Common myeloid progenitor, CD34-positive (primary cell): ENCODE data around the gene TTC28.

Source experiments
- CTCF ChIA-PET: fragments of 350-600 bp; sonication (Branson Sonifier 250); formaldehyde crosslinking; loops from one replicate; lab custom pipeline; 2021; ENCODE audit warnings: antibody characterized with exemption; lab: Charles Lee
- POLR2A ChIA-PET: fragments of 350-600 bp; sonication (Branson Sonifier 250); formaldehyde crosslinking; loops from one replicate; lab custom pipeline; 2021; ENCODE audit warnings: antibody characterized with exemption; lab: Charles Lee
- DNase-seq, 3 donors: peaks; one replicate each; pipeline versions ENCODE4 v3.0.0 to v3.0.0-alpha.2; 2013
- H3K27ac ChIP-seq, 2 experiments: 1 replicate in 1 of 2; 2 replicates in 1 of 2; pipeline ENCODE4 v1.7.0; 2013; ENCODE audit warnings: inconsistent platforms in 2 of 2, low read length in 2 of 2, mild to moderate bottlenecking in 2 of 2, low read depth in 1 of 2, moderate library complexity in 1 of 2; ENCODE audit not compliant: severe bottlenecking in 2 of 2, insufficient read depth in 1 of 2, poor library complexity in 1 of 2
- H3K27me3 ChIP-seq, 5 experiments: replicated peaks in 2 of 5; 1 replicate in 3 of 5; 2 replicates in 2 of 5; pipeline versions ENCODE4 v1.6.1 to v1.7.0; 2013; ENCODE audit warnings: low read length in 4 of 5, mild to moderate bottlenecking in 2 of 5, moderate library complexity in 2 of 5, inconsistent platforms in 1 of 5; ENCODE audit not compliant: insufficient read depth in 5 of 5, control insufficient read depth in 4 of 5
- H3K36me3 ChIP-seq, 4 experiments: 1 replicate in 2 of 4; 2 replicates in 2 of 4; pipeline versions ENCODE4 v1.6.1 to v1.7.0; 2013; ENCODE audit warnings: low read length in 3 of 4, control low read depth in 1 of 4, mild to moderate bottlenecking in 1 of 4; ENCODE audit not compliant: control insufficient read depth in 4 of 4, insufficient read depth in 4 of 4
- H3K4me1 ChIP-seq, 4 experiments: 1 replicate in 3 of 4; 2 replicates in 1 of 4; pipeline versions ENCODE4 v1.6.1 to v1.7.1; 2013; ENCODE audit warnings: low read length in 3 of 4, mild to moderate bottlenecking in 3 of 4, control low read depth in 1 of 4, inconsistent platforms in 1 of 4, moderate library complexity in 1 of 4; ENCODE audit not compliant: control insufficient read depth in 4 of 4, insufficient read depth in 4 of 4; ENCODE audit errors: control extremely low read depth in 1 of 4
- H3K4me3 ChIP-seq, 7 experiments: 1 replicate in 4 of 7; 2 replicates in 3 of 7; pipeline versions ENCODE4 v1.5.1 to v1.7.0; 2013; ENCODE audit warnings: mild to moderate bottlenecking in 7 of 7, low read length in 6 of 7, moderate library complexity in 6 of 7, inconsistent platforms in 2 of 7, low read depth in 2 of 7, control low read depth in 1 of 7; ENCODE audit not compliant: insufficient read depth in 4 of 7, control insufficient read depth in 1 of 7; ENCODE audit errors: extremely low read depth in 1 of 7
- H3K9me3 ChIP-seq, 5 experiments: 1 replicate in 4 of 5; 2 replicates in 1 of 5; pipeline versions ENCODE4 v1.6.1 to v1.7.1; 2013; ENCODE audit warnings: low read length in 4 of 5, mild to moderate bottlenecking in 2 of 5, inconsistent platforms in 1 of 5, low read depth in 1 of 5, moderate library complexity in 1 of 5; ENCODE audit not compliant: control insufficient read depth in 4 of 5, insufficient read depth in 2 of 5; ENCODE audit errors: control extremely low read depth in 1 of 5
- WGBS: methylation state at CpG from one replicate; pipeline ENCODE4 v1.1.5; 2013; ENCODE audit not compliant: insufficient coverage; 5-methylcytosine and 5-hydroxymethylcytosine counted together

The TTC28 gene

DNA sequence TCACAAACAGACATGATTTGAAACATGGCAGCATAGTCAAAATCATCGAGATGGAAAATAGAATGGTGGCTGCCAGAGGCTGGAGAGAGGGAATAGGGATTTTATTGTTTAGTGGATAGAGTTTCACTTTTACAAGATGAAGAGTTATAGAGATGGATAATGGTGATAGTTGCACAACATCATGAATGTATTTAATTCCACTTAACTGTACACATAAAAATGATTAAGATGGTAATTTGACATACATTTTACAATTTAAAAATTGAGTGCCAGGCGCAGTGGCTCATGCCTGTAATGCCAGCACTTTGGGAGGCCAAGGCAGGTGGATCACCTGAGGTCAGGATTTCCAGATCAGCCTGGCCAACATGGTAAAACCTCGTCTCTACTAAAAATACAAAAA, 21.2 kb downstream of the TTC28 start:
- DNase-seq = no peak
- H3K4me3 ChIP-seq = no peak overlapping the region
- H3K9me3 ChIP-seq = peaks cover 0 to 1% (median 0%) of the 10 kb centered on the region in 5 experiments
- H3K4me1 ChIP-seq = no peaks in the 10 kb centered on the region
- peaks cover 0 to 5% (median 0%) of the 10 kb centered on the region in 5 experiments for H3K27me3 ChIP-seq
- ChIA-PET POLR2A (no interaction called here), CTCF (no interaction called here)
- H3K36me3 ChIP-seq = no peaks in the 10 kb centered on the region
- WGBS = 100% methylated on average over 3 of the region's 3 CpGs
- H3K27ac ChIP-seq = no peak overlapping the region

DNA sequence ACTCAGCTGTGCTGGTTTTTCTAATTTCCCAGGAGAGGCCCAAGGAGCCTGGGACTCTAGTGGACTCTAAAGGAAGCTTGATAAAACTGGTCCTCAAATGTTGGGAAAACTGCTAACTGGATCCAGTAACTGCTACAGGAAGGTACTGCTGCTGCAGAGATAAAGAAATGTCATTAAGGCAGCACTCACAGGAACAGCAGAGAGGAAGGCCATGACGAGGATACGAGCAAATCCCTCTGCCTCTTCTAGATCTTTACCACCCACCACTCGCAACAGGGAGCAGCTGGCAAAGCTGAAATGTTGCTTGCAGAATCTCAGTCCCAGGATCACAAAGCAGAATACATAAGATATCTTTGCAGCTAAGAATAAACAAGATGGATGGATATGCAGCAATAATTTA, 23.5 kb downstream of the TTC28 start:
- ChIA-PET POLR2A (no interaction called here), CTCF (no interaction called here)
- no peaks in the 10 kb centered on the region for H3K36me3 ChIP-seq
- H3K4me1 ChIP-seq = no peaks in the 10 kb centered on the region
- peaks cover 0 to 5% (median 0%) of the 10 kb centered on the region in 5 experiments for H3K27me3 ChIP-seq
- 42% methylated on average over 2 of the region's 3 CpGs for WGBS
- no peak for DNase-seq
- H3K4me3 ChIP-seq = no peak overlapping the region
- peaks cover 0 to 13% (median 2%) of the 10 kb centered on the region in 5 experiments for H3K9me3 ChIP-seq
- no peak overlapping the region for H3K27ac ChIP-seq

DNA sequence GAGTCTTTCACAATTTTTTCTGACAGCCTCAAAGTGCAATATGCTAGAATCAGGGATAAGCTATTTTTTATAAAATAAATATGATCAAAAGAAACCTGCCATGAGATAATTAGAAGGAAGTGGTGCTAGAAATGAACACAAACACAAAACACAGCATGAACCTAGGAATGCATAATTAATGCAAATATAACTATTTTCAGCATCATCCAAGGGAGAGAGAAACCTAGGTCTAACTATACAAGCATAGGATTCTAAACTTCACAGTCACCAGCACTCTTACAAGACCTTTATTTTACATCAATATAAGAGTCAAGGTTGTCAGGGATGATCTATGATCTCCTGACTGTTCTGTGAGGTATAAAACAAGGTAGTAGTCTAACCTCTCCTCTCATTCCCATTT, 29.2 kb downstream of the TTC28 start:
- H3K27me3 ChIP-seq = peaks cover 0 to 2% (median 0%) of the 10 kb centered on the region in 5 experiments
- no peak overlapping the region for H3K4me3 ChIP-seq
- no peaks in the 10 kb centered on the region for H3K4me1 ChIP-seq
- peaks cover 0 to 13% (median 2%) of the 10 kb centered on the region in 5 experiments for H3K9me3 ChIP-seq
- no peak for DNase-seq
- no peak overlapping the region for H3K27ac ChIP-seq
- ChIA-PET POLR2A (interaction anchor here (0.6 kb wide), 1 partner anchor 10 kb away, joined by 3 read pairs; no protein-coding TSS in a partner anchor), CTCF (no interaction called here)
- no peaks in the 10 kb centered on the region for H3K36me3 ChIP-seq

DNA sequence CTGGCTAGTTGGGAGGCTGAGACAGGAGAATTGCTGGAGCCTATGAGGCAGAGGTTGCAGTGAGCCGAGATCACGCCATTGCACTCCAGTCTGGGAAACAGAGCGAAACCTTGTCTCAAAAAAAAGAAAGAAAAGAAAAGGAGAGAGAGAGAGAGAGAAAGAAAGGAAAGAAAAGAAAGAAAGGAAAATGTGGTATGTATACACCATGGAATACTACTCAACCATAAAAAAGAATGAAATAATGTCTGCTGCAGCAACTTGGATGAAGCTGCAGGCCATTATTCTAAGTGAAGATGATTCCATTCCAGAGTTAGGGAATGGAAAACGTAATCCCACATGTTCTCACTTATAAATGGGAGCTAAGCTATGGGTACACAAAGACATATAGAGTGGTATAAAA, 30.8 kb downstream of the TTC28 start:
- H3K9me3 ChIP-seq = peaks cover 0 to 13% (median 2%) of the 10 kb centered on the region in 5 experiments
- CTCF ChIA-PET = no interaction called here
- no peak overlapping the region for H3K27ac ChIP-seq
- 100% methylated on average over 1 of the region's 4 CpGs for WGBS
- no peaks in the 10 kb centered on the region for H3K4me1 ChIP-seq
- H3K4me3 ChIP-seq = no peak overlapping the region
- DNase-seq = no peak
- H3K27me3 ChIP-seq = peaks cover 0 to 2% (median 0%) of the 10 kb centered on the region in 5 experiments
- POLR2A ChIA-PET = no interaction called here
- H3K36me3 ChIP-seq = no peaks in the 10 kb centered on the region

DNA sequence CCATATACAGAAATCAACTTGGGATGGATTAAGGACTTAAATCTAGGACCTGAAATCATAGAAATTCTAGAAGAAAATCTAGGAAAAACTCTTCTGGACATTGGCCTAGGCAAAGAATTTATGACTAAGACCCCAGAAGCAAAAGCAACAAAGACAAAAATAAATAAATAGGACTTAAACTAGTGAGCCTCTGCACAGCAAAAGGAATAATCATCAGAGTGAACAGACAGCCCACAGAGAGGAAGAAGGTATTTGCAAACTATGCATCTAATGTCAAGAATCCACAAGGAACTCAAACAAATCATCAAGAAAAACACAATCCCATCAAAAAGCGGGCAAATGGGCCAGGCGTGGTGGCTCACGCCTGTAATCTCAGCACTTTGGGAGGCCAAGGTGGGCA, 32.4 kb downstream of the TTC28 start:
- Histone ChIP-seq H3K27ac (no peak overlapping the region), H3K4me1 (no peaks in the 10 kb centered on the region), H3K9me3 (peaks cover 0 to under 1% (median 0%) of the 10 kb centered on the region in 5 experiments), H3K4me3 (no peak overlapping the region), H3K27me3 (peaks cover 0 to 2% (median 0%) of the 10 kb centered on the region in 5 experiments), H3K36me3 (no peaks in the 10 kb centered on the region)
- CTCF ChIA-PET = no interaction called here
- no peak for DNase-seq
- POLR2A ChIA-PET = no interaction called here
- no CpG with 5 or more reads among the region's 3 CpGs for WGBS

DNA sequence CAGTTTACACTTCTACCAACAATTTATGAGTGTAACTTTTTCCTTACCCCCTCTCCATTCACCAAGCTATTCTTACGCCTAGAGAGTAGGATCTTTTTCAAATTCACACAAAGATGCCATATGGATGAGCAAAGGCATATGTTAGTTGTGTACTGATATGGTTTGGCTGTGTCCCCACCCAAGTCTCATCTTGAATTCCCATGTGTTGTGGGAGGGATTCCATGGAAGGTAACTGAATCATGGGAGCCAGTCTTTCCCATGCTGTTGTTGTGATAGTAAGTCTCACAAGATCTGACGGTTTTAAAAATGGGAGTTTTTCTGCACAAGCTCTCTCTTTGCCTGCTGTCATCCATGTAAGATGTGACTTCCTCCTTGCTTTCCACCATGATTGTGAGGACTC, 40.3 kb downstream of the TTC28 start:
- WGBS = 100% methylated on average over 1 of the region's 2 CpGs

DNA sequence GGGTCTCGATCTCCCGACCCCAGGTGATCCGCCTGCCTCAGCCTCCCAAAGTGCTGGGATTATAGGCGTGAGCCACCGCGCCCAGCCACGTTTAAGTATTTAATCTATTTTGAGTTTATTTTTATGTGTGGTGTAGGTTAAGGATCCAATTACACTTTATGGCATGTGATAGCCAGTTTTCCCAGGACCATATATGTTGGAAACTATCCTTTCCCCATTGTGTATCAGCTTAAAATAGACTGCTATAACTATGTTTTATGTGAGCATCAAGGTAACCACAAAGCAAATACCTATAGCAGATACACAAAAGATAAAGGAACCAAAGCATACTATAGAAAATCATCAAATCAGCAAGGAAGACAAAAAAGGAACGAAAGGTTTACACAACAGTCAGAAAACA, 42.4 kb downstream of the TTC28 start:
- ChIA-PET POLR2A (no interaction called here), CTCF (no interaction called here)
- H3K27me3 ChIP-seq = no peaks in the 10 kb centered on the region
- H3K4me1 ChIP-seq = no peaks in the 10 kb centered on the region
- DNase-seq = no peak
- H3K9me3 ChIP-seq = no peaks in the 10 kb centered on the region
- no peak overlapping the region for H3K27ac ChIP-seq
- no peak overlapping the region for H3K4me3 ChIP-seq
- 94% methylated on average over 3 of the region's 8 CpGs for WGBS
- no peaks in the 10 kb centered on the region for H3K36me3 ChIP-seq

More for the DNA sequence above, 40.3 kb downstream of the TTC28 start:
- ChIA-PET POLR2A (no interaction called here), CTCF (no interaction called here)
- Histone ChIP-seq H3K4me3 (no peak overlapping the region), H3K27me3 (no peaks in the 10 kb centered on the region), H3K9me3 (no peaks in the 10 kb centered on the region), H3K4me1 (no peaks in the 10 kb centered on the region), H3K27ac (no peak overlapping the region), H3K36me3 (no peaks in the 10 kb centered on the region)
- no peak for DNase-seq
